ENCODE measurements around the gene KANSL1.

GRCh38 chr17:46173153-46173552 lies 20.1 kb downstream of the KANSL1 start:
- no peak for TF ChIP-seq CTCF (IDR thresholded peaks at IDR 0.05)
- no peak for TF ChIP-seq EZH2 (IDR thresholded peaks at IDR 0.05; ENCODE audit: borderline replicate concordance, insufficient read depth, low read depth, low read length, poor library complexity, severe bottlenecking)
